Common myeloid progenitor, CD34-positive (primary cell): ENCODE results near the gene HELZ.
A peak's percentile ranks its signal among the peaks of the same experiment; 100 is the strongest.

ENCODE experiments used
- CTCF ChIA-PET: fragments of 350-600 bp; sonication (Branson Sonifier 250); formaldehyde crosslinking; loops from one replicate; lab custom pipeline; 2021; ENCODE audit warnings: antibody characterized with exemption; lab: Charles Lee
- POLR2A ChIA-PET: fragments of 350-600 bp; sonication (Branson Sonifier 250); formaldehyde crosslinking; loops from one replicate; lab custom pipeline; 2021; ENCODE audit warnings: antibody characterized with exemption; lab: Charles Lee
- DNase-seq, 3 donors: peaks; one replicate each; pipeline versions ENCODE4 v3.0.0 to v3.0.0-alpha.2; 2013
- H3K27ac ChIP-seq, 2 experiments: 1 replicate in 1 of 2; 2 replicates in 1 of 2; pipeline ENCODE4 v1.7.0; 2013; ENCODE audit warnings: inconsistent platforms in 2 of 2, low read length in 2 of 2, mild to moderate bottlenecking in 2 of 2, low read depth in 1 of 2, moderate library complexity in 1 of 2; ENCODE audit not compliant: severe bottlenecking in 2 of 2, insufficient read depth in 1 of 2, poor library complexity in 1 of 2
- H3K27me3 ChIP-seq, 5 experiments: replicated peaks in 2 of 5; 1 replicate in 3 of 5; 2 replicates in 2 of 5; pipeline versions ENCODE4 v1.6.1 to v1.7.0; 2013; ENCODE audit warnings: low read length in 4 of 5, mild to moderate bottlenecking in 2 of 5, moderate library complexity in 2 of 5, inconsistent platforms in 1 of 5; ENCODE audit not compliant: insufficient read depth in 5 of 5, control insufficient read depth in 4 of 5
- H3K36me3 ChIP-seq, 4 experiments: 1 replicate in 2 of 4; 2 replicates in 2 of 4; pipeline versions ENCODE4 v1.6.1 to v1.7.0; 2013; ENCODE audit warnings: low read length in 3 of 4, control low read depth in 1 of 4, mild to moderate bottlenecking in 1 of 4; ENCODE audit not compliant: control insufficient read depth in 4 of 4, insufficient read depth in 4 of 4
- H3K4me1 ChIP-seq, 4 experiments: 1 replicate in 3 of 4; 2 replicates in 1 of 4; pipeline versions ENCODE4 v1.6.1 to v1.7.1; 2013; ENCODE audit warnings: low read length in 3 of 4, mild to moderate bottlenecking in 3 of 4, control low read depth in 1 of 4, inconsistent platforms in 1 of 4, moderate library complexity in 1 of 4; ENCODE audit not compliant: control insufficient read depth in 4 of 4, insufficient read depth in 4 of 4; ENCODE audit errors: control extremely low read depth in 1 of 4
- H3K4me3 ChIP-seq, 7 experiments: 1 replicate in 4 of 7; 2 replicates in 3 of 7; pipeline versions ENCODE4 v1.5.1 to v1.7.0; 2013; ENCODE audit warnings: mild to moderate bottlenecking in 7 of 7, low read length in 6 of 7, moderate library complexity in 6 of 7, inconsistent platforms in 2 of 7, low read depth in 2 of 7, control low read depth in 1 of 7; ENCODE audit not compliant: insufficient read depth in 4 of 7, control insufficient read depth in 1 of 7; ENCODE audit errors: extremely low read depth in 1 of 7
- H3K9me3 ChIP-seq, 5 experiments: 1 replicate in 4 of 5; 2 replicates in 1 of 5; pipeline versions ENCODE4 v1.6.1 to v1.7.1; 2013; ENCODE audit warnings: low read length in 4 of 5, mild to moderate bottlenecking in 2 of 5, inconsistent platforms in 1 of 5, low read depth in 1 of 5, moderate library complexity in 1 of 5; ENCODE audit not compliant: control insufficient read depth in 4 of 5, insufficient read depth in 2 of 5; ENCODE audit errors: control extremely low read depth in 1 of 5
- WGBS: methylation state at CpG from one replicate; pipeline ENCODE4 v1.1.5; 2013; ENCODE audit not compliant: insufficient coverage; 5-methylcytosine and 5-hydroxymethylcytosine counted together

The HELZ gene

GRCh38 chr17:67121316-67121891 lies 123.6 kb downstream of the HELZ start:
- Histone ChIP-seq H3K9me3 (peaks cover 2 to 21% (median 6%) of the 10 kb centered on the region in 5 experiments), H3K27me3 (no peaks in the 10 kb centered on the region), H3K36me3 (peaks cover 26 to 70% (median 35%) of the 10 kb centered on the region in 4 experiments), H3K27ac (peak overlapping the region in 1 of 2 experiments; percentile 12), H3K4me3 (no peak overlapping the region), H3K4me1 (peaks cover 0 to 5% (median 0%) of the 10 kb centered on the region in 4 experiments)
- ChIA-PET POLR2A (no interaction called here), CTCF (no interaction called here)
- no peak for DNase-seq
- 93% methylated on average over 2 of the region's 5 CpGs for WGBS

GRCh38 chr17:67119102-67119501 lies 125.9 kb downstream of the HELZ start:
- H3K36me3 ChIP-seq: peaks cover 30 to 81% (median 39%) of the 10 kb centered on the region in 4 experiments
- no peaks in the 10 kb centered on the region for H3K4me1 ChIP-seq
- peaks cover 4 to 29% (median 6%) of the 10 kb centered on the region in 5 experiments for H3K9me3 ChIP-seq
- no CpG with 5 or more reads among the region's 2 CpGs for WGBS
- no peaks in the 10 kb centered on the region for H3K27me3 ChIP-seq
- CTCF ChIA-PET: interaction anchor here (1.0 kb wide), 1 partner anchor 10 kb away, joined by 3 read pairs; no protein-coding TSS in a partner anchor
- H3K27ac ChIP-seq: no peak overlapping the region
- no peak for DNase-seq
- POLR2A ChIA-PET: no interaction called here
- H3K4me3 ChIP-seq: no peak overlapping the region

GRCh38 chr17:67116045-67116575 lies 128.9 kb downstream of the HELZ start:
- H3K36me3 ChIP-seq: peaks cover 28 to 87% (median 51%) of the 10 kb centered on the region in 4 experiments
- WGBS: no CpG with 5 or more reads among the region's 1 CpG
- no peaks in the 10 kb centered on the region for H3K4me1 ChIP-seq
- no peak for DNase-seq
- no peaks in the 10 kb centered on the region for H3K27me3 ChIP-seq
- no peak overlapping the region for H3K4me3 ChIP-seq
- no peak overlapping the region for H3K27ac ChIP-seq
- ChIA-PET POLR2A (no interaction called here), CTCF (no interaction called here)
- peaks cover 4 to 29% (median 6%) of the 10 kb centered on the region in 5 experiments for H3K9me3 ChIP-seq

- WGBS: no CpG with 5 or more reads among the region's 1 CpG
- H3K9me3 ChIP-seq: peaks cover 4 to 29% (median 6%) of the 10 kb centered on the region in 5 experiments
- H3K36me3 ChIP-seq: peaks cover 30 to 88% (median 53%) of the 10 kb centered on the region in 4 experiments
- ChIA-PET POLR2A (no interaction called here), CTCF (no interaction called here)
- H3K27me3 ChIP-seq: no peaks in the 10 kb centered on the region
- no peak overlapping the region for H3K27ac ChIP-seq
- no peaks in the 10 kb centered on the region for H3K4me1 ChIP-seq
- peak in 1 of 3 donors; percentile 6 for DNase-seq
- no peak overlapping the region for H3K4me3 ChIP-seq
Observed at GRCh38 chr17:67115401-67115800, 129.6 kb downstream of the HELZ start.

GRCh38 chr17:67113486-67113885 lies 131.5 kb downstream of the HELZ start:
- H3K27me3 ChIP-seq: no peaks in the 10 kb centered on the region
- DNase-seq: no peak
- H3K27ac ChIP-seq: no peak overlapping the region
- H3K36me3 ChIP-seq: peaks cover 25 to 84% (median 53%) of the 10 kb centered on the region in 4 experiments
- 91% methylated on average over 3 of the region's 5 CpGs for WGBS
- H3K4me3 ChIP-seq: peak overlapping the region in 1 of 7 experiments; percentile 6
- POLR2A ChIA-PET: no interaction called here
- CTCF ChIA-PET: interaction anchor here (1.1 kb wide), 1 partner anchor 28 kb away, joined by 3 read pairs; no protein-coding TSS in a partner anchor
- H3K4me1 ChIP-seq: no peaks in the 10 kb centered on the region
- H3K9me3 ChIP-seq: peaks cover 3 to 21% (median 5%) of the 10 kb centered on the region in 5 experiments

- ChIA-PET CTCF (interaction anchor here (1.8 kb wide), 1 partner anchor 21 kb away, joined by 5 read pairs; no protein-coding TSS in a partner anchor), POLR2A (no interaction called here)
- peaks cover 0 to 13% (median 3%) of the 10 kb centered on the region in 5 experiments for H3K9me3 ChIP-seq
- WGBS: no CpG with 5 or more reads among the region's 1 CpG
- H3K4me1 ChIP-seq: no peaks in the 10 kb centered on the region
- H3K4me3 ChIP-seq: no peak overlapping the region
- H3K27ac ChIP-seq: no peak overlapping the region
- peaks cover 33 to 84% (median 56%) of the 10 kb centered on the region in 4 experiments for H3K36me3 ChIP-seq
- no peaks in the 10 kb centered on the region for H3K27me3 ChIP-seq
- no peak for DNase-seq
Observed at GRCh38 chr17:67111808-67112207, 133.2 kb downstream of the HELZ start.

GRCh38 chr17:67111327-67111726 lies 133.7 kb downstream of the HELZ start:
- Histone ChIP-seq H3K27ac (no peak overlapping the region), H3K9me3 (peaks cover 0 to 8% (median 1%) of the 10 kb centered on the region in 5 experiments), H3K27me3 (no peaks in the 10 kb centered on the region), H3K4me1 (no peaks in the 10 kb centered on the region), H3K36me3 (peaks cover 36 to 83% (median 57%) of the 10 kb centered on the region in 4 experiments), H3K4me3 (no peak overlapping the region)
- ChIA-PET POLR2A (no interaction called here), CTCF (interaction anchor here (1.8 kb wide), 1 partner anchor 22 kb away, joined by 5 read pairs; no protein-coding TSS in a partner anchor)
- no peak for DNase-seq
- 100% methylated on average over 2 of the region's 2 CpGs for WGBS
